ENCODE results near the gene BACH1.
"Not testable (repeated sequence)": the region's sequence is repeated elsewhere in the genome, so short reads cannot be mapped to it uniquely, and the experiment has no call there.

BACH1 gene

GRCh38 chr21:29356291-29356690 lies 57.6 kb downstream of the BACH1 start:
- not testable (repeated sequence) for H3K27ac ChIP-seq (ENCODE audit: low read length); H3K27me3 ChIP-seq (ENCODE audit: control insufficient read depth, insufficient read depth, low read length); H3K4me1 ChIP-seq (ENCODE audit: control insufficient read depth, low read depth, low read length); H3K36me3 ChIP-seq (ENCODE audit: control insufficient read depth, low read depth, low read length); H3K9ac ChIP-seq (ENCODE audit: low read length); H3K9me3 ChIP-seq (ENCODE audit: control insufficient read depth, low read depth, low read length); H3K4me3 ChIP-seq (ENCODE audit: low read length)

GRCh38 chr21:29356810-29357209 lies 58.1 kb downstream of the BACH1 start:
- not testable (repeated sequence) for H3K9me3 ChIP-seq (ENCODE audit: control insufficient read depth, low read depth, low read length); H3K9ac ChIP-seq (ENCODE audit: low read length); H3K36me3 ChIP-seq (ENCODE audit: control insufficient read depth, low read depth, low read length); H3K27ac ChIP-seq (ENCODE audit: low read length); H3K4me1 ChIP-seq (ENCODE audit: control insufficient read depth, low read depth, low read length); H3K27me3 ChIP-seq (ENCODE audit: control insufficient read depth, insufficient read depth, low read length); H3K4me3 ChIP-seq (ENCODE audit: low read length)

GRCh38 chr21:29359718-29360117 lies 61.0 kb downstream of the BACH1 start:
- no peak overlapping the region for H3K9ac ChIP-seq (ENCODE audit: low read length)
- no peak overlapping the region for H3K4me3 ChIP-seq (ENCODE audit: low read length)
- no peaks in the 10 kb centered on the region for H3K9me3 ChIP-seq (ENCODE audit: control insufficient read depth, low read depth, low read length)
- H3K4me1 ChIP-seq (ENCODE audit: control insufficient read depth, low read depth, low read length) = no peaks in the 10 kb centered on the region
- no peaks in the 10 kb centered on the region for H3K36me3 ChIP-seq (ENCODE audit: control insufficient read depth, low read depth, low read length)
- no peaks in the 10 kb centered on the region for H3K27me3 ChIP-seq (ENCODE audit: control insufficient read depth, insufficient read depth, low read length)
- no peak overlapping the region for H3K27ac ChIP-seq (ENCODE audit: low read length)

GRCh38 chr21:29360799-29361765 lies 62.4 kb downstream of the BACH1 start:
- no peak overlapping the region for H3K4me3 ChIP-seq (ENCODE audit: low read length)
- H3K27ac ChIP-seq (ENCODE audit: low read length) = no peak overlapping the region
- no peaks in the 10 kb centered on the region for H3K9me3 ChIP-seq (ENCODE audit: control insufficient read depth, low read depth, low read length)
- no peaks in the 10 kb centered on the region for H3K27me3 ChIP-seq (ENCODE audit: control insufficient read depth, insufficient read depth, low read length)
- no peaks in the 10 kb centered on the region for H3K36me3 ChIP-seq (ENCODE audit: control insufficient read depth, low read depth, low read length)
- no peaks in the 10 kb centered on the region for H3K4me1 ChIP-seq (ENCODE audit: control insufficient read depth, low read depth, low read length)
- no peak overlapping the region for H3K9ac ChIP-seq (ENCODE audit: low read length)

GRCh38 chr21:29362758-29363157 lies 64.0 kb downstream of the BACH1 start:
- H3K9me3 ChIP-seq (ENCODE audit: control insufficient read depth, low read depth, low read length) = no peaks in the 10 kb centered on the region
- H3K36me3 ChIP-seq (ENCODE audit: control insufficient read depth, low read depth, low read length) = no peaks in the 10 kb centered on the region
- no peaks in the 10 kb centered on the region for H3K4me1 ChIP-seq (ENCODE audit: control insufficient read depth, low read depth, low read length)
- no peaks in the 10 kb centered on the region for H3K27me3 ChIP-seq (ENCODE audit: control insufficient read depth, insufficient read depth, low read length)
- H3K4me3 ChIP-seq (ENCODE audit: low read length) = no peak overlapping the region
- H3K27ac ChIP-seq (ENCODE audit: low read length) = no peak overlapping the region
- no peak overlapping the region for H3K9ac ChIP-seq (ENCODE audit: low read length)

GRCh38 chr21:29365661-29366265 lies 67.0 kb downstream of the BACH1 start:
- Histone ChIP-seq H3K4me3 (ENCODE audit: low read length) (no peak overlapping the region), H3K27ac (ENCODE audit: low read length) (no peak overlapping the region), H3K4me1 (ENCODE audit: control insufficient read depth, low read depth, low read length) (no peaks in the 10 kb centered on the region), H3K9me3 (ENCODE audit: control insufficient read depth, low read depth, low read length) (no peaks in the 10 kb centered on the region), H3K9ac (ENCODE audit: low read length) (no peak overlapping the region), H3K27me3 (ENCODE audit: control insufficient read depth, insufficient read depth, low read length) (no peaks in the 10 kb centered on the region), H3K36me3 (ENCODE audit: control insufficient read depth, low read depth, low read length) (no peaks in the 10 kb centered on the region)

- H3K4me3 ChIP-seq (ENCODE audit: low read length) = no peak overlapping the region
- no peak overlapping the region for H3K27ac ChIP-seq (ENCODE audit: low read length)
- H3K36me3 ChIP-seq (ENCODE audit: control insufficient read depth, low read depth, low read length) = no peaks in the 10 kb centered on the region
- no peaks in the 10 kb centered on the region for H3K4me1 ChIP-seq (ENCODE audit: control insufficient read depth, low read depth, low read length)
- H3K27me3 ChIP-seq (ENCODE audit: control insufficient read depth, insufficient read depth, low read length) = no peaks in the 10 kb centered on the region
- no peak overlapping the region for H3K9ac ChIP-seq (ENCODE audit: low read length)
- H3K9me3 ChIP-seq (ENCODE audit: control insufficient read depth, low read depth, low read length) = no peaks in the 10 kb centered on the region
These were observed 67.8 kb downstream of the BACH1 start for GRCh38 chr21:29366532-29366931.

- Histone ChIP-seq H3K27me3 (ENCODE audit: control insufficient read depth, insufficient read depth, low read length) (no peaks in the 10 kb centered on the region), H3K9ac (ENCODE audit: low read length) (no peak overlapping the region), H3K36me3 (ENCODE audit: control insufficient read depth, low read depth, low read length) (no peaks in the 10 kb centered on the region), H3K4me3 (ENCODE audit: low read length) (no peak overlapping the region), H3K4me1 (ENCODE audit: control insufficient read depth, low read depth, low read length) (no peaks in the 10 kb centered on the region), H3K9me3 (ENCODE audit: control insufficient read depth, low read depth, low read length) (no peaks in the 10 kb centered on the region), H3K27ac (ENCODE audit: low read length) (no peak overlapping the region)
These were observed 68.6 kb downstream of the BACH1 start for GRCh38 chr21:29367335-29367734.

- no peaks in the 10 kb centered on the region for H3K9me3 ChIP-seq (ENCODE audit: control insufficient read depth, low read depth, low read length)
- no peak overlapping the region for H3K27ac ChIP-seq (ENCODE audit: low read length)
- H3K36me3 ChIP-seq (ENCODE audit: control insufficient read depth, low read depth, low read length) = no peaks in the 10 kb centered on the region
- no peaks in the 10 kb centered on the region for H3K27me3 ChIP-seq (ENCODE audit: control insufficient read depth, insufficient read depth, low read length)
- no peaks in the 10 kb centered on the region for H3K4me1 ChIP-seq (ENCODE audit: control insufficient read depth, low read depth, low read length)
- H3K4me3 ChIP-seq (ENCODE audit: low read length) = no peak overlapping the region
- H3K9ac ChIP-seq (ENCODE audit: low read length) = no peak overlapping the region
These were observed 70.2 kb downstream of the BACH1 start for GRCh38 chr21:29368906-29369305.

- Histone ChIP-seq H3K9ac (ENCODE audit: low read length) (no peak overlapping the region), H3K9me3 (ENCODE audit: control insufficient read depth, low read depth, low read length) (no peaks in the 10 kb centered on the region), H3K27me3 (ENCODE audit: control insufficient read depth, insufficient read depth, low read length) (no peaks in the 10 kb centered on the region), H3K36me3 (ENCODE audit: control insufficient read depth, low read depth, low read length) (no peaks in the 10 kb centered on the region), H3K4me1 (ENCODE audit: control insufficient read depth, low read depth, low read length) (no peaks in the 10 kb centered on the region), H3K27ac (ENCODE audit: low read length) (no peak overlapping the region), H3K4me3 (ENCODE audit: low read length) (no peak overlapping the region)
These were observed 72.7 kb downstream of the BACH1 start for GRCh38 chr21:29371464-29371863.

GRCh38 chr21:29372063-29372802 lies 73.5 kb downstream of the BACH1 start:
- peaks cover 3% of the 10 kb centered on the region for H3K4me1 ChIP-seq (ENCODE audit: control insufficient read depth, low read depth, low read length)
- no peaks in the 10 kb centered on the region for H3K9me3 ChIP-seq (ENCODE audit: control insufficient read depth, low read depth, low read length)
- no peak overlapping the region for H3K27ac ChIP-seq (ENCODE audit: low read length)
- no peak overlapping the region for H3K9ac ChIP-seq (ENCODE audit: low read length)
- H3K36me3 ChIP-seq (ENCODE audit: control insufficient read depth, low read depth, low read length) = no peaks in the 10 kb centered on the region
- H3K4me3 ChIP-seq (ENCODE audit: low read length) = no peak overlapping the region
- no peaks in the 10 kb centered on the region for H3K27me3 ChIP-seq (ENCODE audit: control insufficient read depth, insufficient read depth, low read length)
